ENCODE data around the gene SLC35F3.

DNA sequence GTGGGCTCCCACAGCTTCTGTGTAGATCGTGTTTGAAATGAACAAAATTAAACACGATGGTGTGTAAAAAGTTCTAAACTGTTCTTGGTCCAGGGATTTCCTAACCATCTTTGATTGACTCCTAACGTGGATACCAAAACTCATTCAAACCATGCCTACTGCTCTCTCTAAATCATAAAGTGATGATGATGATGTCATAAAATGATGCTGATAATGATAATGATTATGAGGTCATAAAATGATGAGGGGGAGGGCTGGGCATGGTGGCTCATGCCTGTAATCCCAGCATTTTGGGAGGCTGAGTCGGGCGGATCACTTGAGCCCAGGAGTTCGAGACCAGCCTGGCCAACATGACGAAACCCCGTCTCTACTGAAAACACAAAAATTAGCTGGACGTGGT lies 335.5 kb downstream of the SLC35F3 start:
- TF ChIP-seq POLR2A (IDR thresholded peaks at IDR 0.05) (no peak), CTCF (IDR thresholded peaks at IDR 0.05) (no peak), EP300 (IDR thresholded peaks at IDR 0.05) (no peak)

Measured in ovary (tissue), 3 donors.